GM12892 (cell line): ENCODE results near the gene CPT1B.

Source experiments
- POLR2A ChIP-seq: IDR thresholded peaks from 2 replicates; pipeline ENCODE4 v1.6.1; 2011; ENCODE audit warnings: low read depth, low read length, control low read depth
- POLR2AphosphoS5 ChIP-seq: IDR thresholded peaks from 2 replicates; pipeline ENCODE4 v1.6.1; 2011; ENCODE audit warnings: low read depth, low read length, control low read depth
- TAF1 ChIP-seq: IDR thresholded peaks from 2 replicates; pipeline ENCODE4 v1.6.1; 2011; ENCODE audit warnings: low read depth, mild to moderate bottlenecking, control low read depth, low read length, borderline replicate concordance

DNA sequence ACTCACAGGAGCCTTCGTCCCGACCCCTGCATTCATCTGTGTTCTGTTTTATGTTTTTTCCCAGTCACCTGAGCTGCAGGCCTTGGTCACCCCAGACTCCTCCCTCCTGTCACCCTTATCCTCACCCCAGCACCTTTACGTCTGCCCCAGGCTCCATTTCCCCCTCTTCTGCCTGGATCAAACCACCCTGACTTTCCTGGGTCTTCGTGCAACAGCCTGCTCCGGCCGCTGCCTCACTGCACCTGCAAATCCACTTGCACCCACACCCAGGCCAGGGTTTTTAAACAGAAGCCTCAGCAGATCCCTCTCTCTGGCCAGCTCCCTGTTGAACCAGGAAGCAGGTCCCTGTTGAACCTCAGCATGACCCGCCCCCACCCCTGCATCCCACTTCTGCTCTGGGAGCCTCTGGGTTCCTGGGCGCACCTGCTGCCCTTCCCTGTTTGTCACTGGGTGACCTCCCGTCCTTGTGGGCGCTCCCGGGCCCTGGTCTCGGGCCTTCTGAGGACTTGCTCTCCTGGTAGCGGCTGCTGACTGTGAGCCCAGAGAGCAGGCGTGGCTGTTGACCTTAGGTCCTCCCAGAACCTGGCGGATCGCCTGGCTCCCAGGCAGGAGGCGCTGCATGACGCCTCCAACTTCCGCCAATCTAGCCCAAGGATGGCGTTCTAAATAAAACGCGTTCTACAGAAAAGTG, 35.2 kb upstream of the CPT1B start:
- TF ChIP-seq POLR2A (no peak), POLR2AphosphoS5 (no peak), TAF1 (no peak)
